NCI-H69 (cell line): Measurements from ENCODE around the gene GRAMD1C.
"Not testable (repeated sequence)": the region's sequence is repeated elsewhere in the genome, so short reads cannot be mapped to it uniquely, and the experiment has no call there.

Source experiments
- DNase-seq: peaks from one replicate; lab custom pipeline; 2025; lab: John Stamatoyannopoulos, UW

Gene GRAMD1C

GRCh38 chr3:113838631-113839209, at the start of gene GRAMD1C:
Gene GRAMD1C (plus strand): TSS chr3:113838788. CDS start chr3:113838910, 122 bp downstream.
- DNase-seq: peak; percentile 87

GRCh38 chr3:113791381-113791780, 47.2 kb upstream of the GRAMD1C start:
- no peak for DNase-seq

- DNase-seq: no peak
These were observed 44.1 kb upstream of the GRAMD1C start for GRCh38 chr3:113794526-113794925.

- no peak for DNase-seq
These were observed 42.9 kb upstream of the GRAMD1C start for GRCh38 chr3:113795693-113796092.

GRCh38 chr3:113802795-113803455, 35.7 kb upstream of the GRAMD1C start:
- DNase-seq: no peak

- DNase-seq: no peak
These were observed 33.9 kb upstream of the GRAMD1C start for GRCh38 chr3:113804661-113805060.

- no peak for DNase-seq
These were observed 33.3 kb upstream of the GRAMD1C start for GRCh38 chr3:113805249-113805648.

GRCh38 chr3:113812854-113813253, 25.7 kb upstream of the GRAMD1C start:
- DNase-seq: no peak

- DNase-seq: no peak
These were observed 18.7 kb upstream of the GRAMD1C start for GRCh38 chr3:113819866-113820265.

GRCh38 chr3:113825090-113825489, 13.5 kb upstream of the GRAMD1C start:
- no peak for DNase-seq

- DNase-seq: no peak
These were observed 10.0 kb upstream of the GRAMD1C start for GRCh38 chr3:113828600-113828999.

GRCh38 chr3:113829576-113830354, 8.8 kb upstream of the GRAMD1C start:
- no peak for DNase-seq

GRCh38 chr3:113831103-113831355, 7.6 kb upstream of the GRAMD1C start:
- DNase-seq: no peak

GRCh38 chr3:113832477-113833164, 6.0 kb upstream of the GRAMD1C start:
- DNase-seq: no peak

- DNase-seq: no peak
These were observed 3.6 kb upstream of the GRAMD1C start for GRCh38 chr3:113834983-113835382.

GRCh38 chr3:113839551-113839950, 963 bp downstream of the GRAMD1C start:
- DNase-seq: no peak

- DNase-seq: peak; percentile 50
These were observed 6.1 kb downstream of the GRAMD1C start for GRCh38 chr3:113844622-113845222.

- no peak for DNase-seq
These were observed 8.7 kb downstream of the GRAMD1C start for GRCh38 chr3:113847247-113847646.

GRCh38 chr3:113847664-113848461, 9.3 kb downstream of the GRAMD1C start:
- DNase-seq: no peak

GRCh38 chr3:113849071-113849470, 10.5 kb downstream of the GRAMD1C start:
- not testable (repeated sequence) for DNase-seq

GRCh38 chr3:113849841-113850240, 11.3 kb downstream of the GRAMD1C start:
- DNase-seq: not testable (repeated sequence)

- not testable (repeated sequence) for DNase-seq
These were observed 11.8 kb downstream of the GRAMD1C start for GRCh38 chr3:113850391-113850790.
